Parathyroid adenoma (tissue), 2 donors: ENCODE measurements around the gene MYH6.

ENCODE experiments used
- H2AFZ ChIP-seq: fragments of 300-600 bp; sonication (generic); one replicate; pipeline ENCODE4 v1.7.0; 2017; ENCODE audit warnings: antibody characterized with exemption, mild to moderate bottlenecking
- H3K27ac ChIP-seq: fragments of 300-600 bp; sonication (generic); one replicate; pipeline ENCODE4 v1.7.0; 2017
- H3K27me3 ChIP-seq: fragments of 300-600 bp; sonication (generic); one replicate; pipeline ENCODE4 v1.7.0; 2017; ENCODE audit warnings: low read length; ENCODE audit not compliant: control insufficient read depth, insufficient read depth
- H3K36me3 ChIP-seq: fragments of 300-600 bp; sonication (generic); one replicate; pipeline ENCODE4 v1.7.0; 2017; ENCODE audit warnings: low read length; ENCODE audit not compliant: control insufficient read depth, insufficient read depth
- H3K4me1 ChIP-seq: fragments of 300-600 bp; sonication (generic); one replicate; pipeline ENCODE4 v1.7.0; 2017; ENCODE audit warnings: control low read depth
- H3K4me2 ChIP-seq: fragments of 300-600 bp; sonication (generic); one replicate; pipeline ENCODE4 v1.7.0; 2017; ENCODE audit warnings: low read length
- H3K4me3 ChIP-seq: fragments of 300-600 bp; sonication (generic); one replicate; pipeline ENCODE4 v1.7.0; 2017; ENCODE audit warnings: low read depth, low read length
- H3K79me2 ChIP-seq: fragments of 300-600 bp; sonication (generic); one replicate; pipeline ENCODE4 v1.7.0; 2017; ENCODE audit warnings: control low read depth
- H3K9ac ChIP-seq: fragments of 300-600 bp; sonication (generic); one replicate; pipeline ENCODE4 v1.7.0; 2017; ENCODE audit warnings: mild to moderate bottlenecking
- H3K9me3 ChIP-seq: fragments of 300-600 bp; sonication (generic); one replicate; pipeline ENCODE4 v1.7.0; 2017; ENCODE audit warnings: low read length; ENCODE audit not compliant: control insufficient read depth
- CTCF ChIP-seq: fragments of 300-600 bp; sonication (generic); IDR thresholded peaks from one replicate; pipeline ENCODE4 v1.7.0; 2017; ENCODE audit warnings: antibody characterized with exemption, mild to moderate bottlenecking
- donor health status: primary hyperparathyroidism.

MYH6 gene

GRCh38 chr14:23358553-23359166, 49.4 kb downstream of the MYH6 start:
- Histone ChIP-seq H3K4me1 (peaks cover 6% of the 10 kb centered on the region), H3K9me3 (no peaks in the 10 kb centered on the region), H2AFZ (no peak overlapping the region), H3K79me2 (peaks cover 6% of the 10 kb centered on the region), H3K4me2 (no peak overlapping the region), H3K4me3 (no peak overlapping the region), H3K36me3 (no peaks in the 10 kb centered on the region), H3K27ac (no peak overlapping the region), H3K9ac (no peak overlapping the region), H3K27me3 (no peaks in the 10 kb centered on the region)
- no peak for TF ChIP-seq CTCF

- Histone ChIP-seq H3K4me2 (no peak overlapping the region), H3K4me3 (no peak overlapping the region), H3K9me3 (no peaks in the 10 kb centered on the region), H3K27me3 (no peaks in the 10 kb centered on the region), H3K9ac (no peak overlapping the region), H3K79me2 (peaks cover under 1% of the 10 kb centered on the region), H3K4me1 (peaks cover 10% of the 10 kb centered on the region), H2AFZ (no peak overlapping the region), H3K36me3 (no peaks in the 10 kb centered on the region), H3K27ac (no peak overlapping the region)
- no peak for TF ChIP-seq CTCF
These were observed 50.0 kb downstream of the MYH6 start for GRCh38 chr14:23358042-23358441.

GRCh38 chr14:23357261-23357660, 50.8 kb downstream of the MYH6 start:
- Histone ChIP-seq H3K9me3 (no peaks in the 10 kb centered on the region), H3K27ac (no peak overlapping the region), H3K36me3 (no peaks in the 10 kb centered on the region), H3K27me3 (no peaks in the 10 kb centered on the region), H3K4me1 (peaks cover 13% of the 10 kb centered on the region), H3K4me2 (no peak overlapping the region), H3K79me2 (no peaks in the 10 kb centered on the region), H2AFZ (no peak overlapping the region), H3K4me3 (no peak overlapping the region), H3K9ac (no peak overlapping the region)
- TF ChIP-seq CTCF: no peak

GRCh38 chr14:23356662-23357061, 51.4 kb downstream of the MYH6 start:
- no peaks in the 10 kb centered on the region for H3K79me2 ChIP-seq
- no peaks in the 10 kb centered on the region for H3K36me3 ChIP-seq
- peaks cover 8% of the 10 kb centered on the region for H3K4me1 ChIP-seq
- no peak overlapping the region for H3K27ac ChIP-seq
- H2AFZ ChIP-seq: no peak overlapping the region
- H3K9ac ChIP-seq: no peak overlapping the region
- no peaks in the 10 kb centered on the region for H3K27me3 ChIP-seq
- no peak overlapping the region for H3K4me3 ChIP-seq
- H3K4me2 ChIP-seq: no peak overlapping the region
- no peaks in the 10 kb centered on the region for H3K9me3 ChIP-seq
- TF ChIP-seq CTCF: no peak

- no peaks in the 10 kb centered on the region for H3K79me2 ChIP-seq
- peaks cover 7% of the 10 kb centered on the region for H3K4me1 ChIP-seq
- no peak overlapping the region for H3K27ac ChIP-seq
- H3K36me3 ChIP-seq: no peaks in the 10 kb centered on the region
- H3K27me3 ChIP-seq: no peaks in the 10 kb centered on the region
- no peak overlapping the region for H3K4me3 ChIP-seq
- H2AFZ ChIP-seq: no peak overlapping the region
- H3K9ac ChIP-seq: no peak overlapping the region
- TF ChIP-seq CTCF: no peak
- no peak overlapping the region for H3K4me2 ChIP-seq
- no peaks in the 10 kb centered on the region for H3K9me3 ChIP-seq
These were observed 52.1 kb downstream of the MYH6 start for GRCh38 chr14:23355871-23356435.
